ENCODE data around the gene INPP5D.

GRCh38 chr2:233217892-233218377 is 157.8 kb downstream of the INPP5D start:
- TF ChIP-seq, protein P1, sequence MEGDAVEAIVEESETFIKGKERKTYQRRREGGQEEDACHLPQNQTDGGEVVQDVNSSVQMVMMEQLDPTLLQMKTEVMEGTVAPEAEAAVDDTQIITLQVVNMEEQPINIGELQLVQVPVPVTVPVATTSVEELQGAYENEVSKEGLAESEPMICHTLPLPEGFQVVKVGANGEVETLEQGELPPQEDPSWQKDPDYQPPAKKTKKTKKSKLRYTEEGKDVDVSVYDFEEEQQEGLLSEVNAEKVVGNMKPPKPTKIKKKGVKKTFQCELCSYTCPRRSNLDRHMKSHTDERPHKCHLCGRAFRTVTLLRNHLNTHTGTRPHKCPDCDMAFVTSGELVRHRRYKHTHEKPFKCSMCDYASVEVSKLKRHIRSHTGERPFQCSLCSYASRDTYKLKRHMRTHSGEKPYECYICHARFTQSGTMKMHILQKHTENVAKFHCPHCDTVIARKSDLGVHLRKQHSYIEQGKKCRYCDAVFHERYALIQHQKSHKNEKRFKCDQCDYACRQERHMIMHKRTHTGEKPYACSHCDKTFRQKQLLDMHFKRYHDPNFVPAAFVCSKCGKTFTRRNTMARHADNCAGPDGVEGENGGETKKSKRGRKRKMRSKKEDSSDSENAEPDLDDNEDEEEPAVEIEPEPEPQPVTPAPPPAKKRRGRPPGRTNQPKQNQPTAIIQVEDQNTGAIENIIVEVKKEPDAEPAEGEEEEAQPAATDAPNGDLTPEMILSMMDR (conservative IDR thresholded peaks at IDR 0.05; ENCODE audit: low read length) = no peak
- TF ChIP-seq EZH2phosphoT487 (IDR thresholded peaks at IDR 0.05; ENCODE audit: borderline replicate concordance, low read depth, low read length) = no peak

Data from OCI-LY7 (cell line).